HG03064 (cell line): Measurements from ENCODE around the gene PKIB.

Experiments
- ATAC-seq: cut with Tn5 transposase; IDR thresholded peaks from one replicate; pipeline ENCODE4 v1.9.1; 2021; ENCODE audit warnings: low read depth; ENCODE audit not compliant: unreplicated experiment

PKIB gene

GRCh38 chr6:122663981-122664380 lies 53.8 kb downstream of the PKIB start:
- ATAC-seq: no peak

- ATAC-seq: no peak
Measured at GRCh38 chr6:122665929-122666328, 55.7 kb downstream of the PKIB start.

- ATAC-seq: no peak
Measured at GRCh38 chr6:122666418-122666817, 56.2 kb downstream of the PKIB start.

DNA sequence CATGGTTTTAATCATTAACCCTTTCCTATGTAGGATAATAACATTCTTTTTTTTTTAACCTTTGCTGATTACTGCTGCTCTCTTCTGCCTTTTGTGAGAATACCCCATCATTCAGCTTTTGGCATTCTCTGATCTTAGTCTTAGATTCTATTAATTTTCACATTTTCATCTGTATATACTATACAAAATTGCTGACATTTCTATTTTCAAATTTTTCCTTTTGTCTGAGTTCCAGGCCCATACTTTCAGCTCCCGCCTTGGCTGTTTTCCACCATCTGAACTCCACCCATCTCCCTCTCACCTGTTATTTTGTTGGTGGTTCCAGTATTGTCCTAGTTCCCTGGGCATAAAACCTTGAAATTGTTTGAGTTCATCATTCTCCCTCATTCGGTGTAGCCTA lies 59.2 kb downstream of the PKIB start:
- ATAC-seq: no peak

GRCh38 chr6:122669868-122670267 lies 59.7 kb downstream of the PKIB start:
- no peak for ATAC-seq

GRCh38 chr6:122671251-122671650 lies 61.0 kb downstream of the PKIB start:
- ATAC-seq: no peak

DNA sequence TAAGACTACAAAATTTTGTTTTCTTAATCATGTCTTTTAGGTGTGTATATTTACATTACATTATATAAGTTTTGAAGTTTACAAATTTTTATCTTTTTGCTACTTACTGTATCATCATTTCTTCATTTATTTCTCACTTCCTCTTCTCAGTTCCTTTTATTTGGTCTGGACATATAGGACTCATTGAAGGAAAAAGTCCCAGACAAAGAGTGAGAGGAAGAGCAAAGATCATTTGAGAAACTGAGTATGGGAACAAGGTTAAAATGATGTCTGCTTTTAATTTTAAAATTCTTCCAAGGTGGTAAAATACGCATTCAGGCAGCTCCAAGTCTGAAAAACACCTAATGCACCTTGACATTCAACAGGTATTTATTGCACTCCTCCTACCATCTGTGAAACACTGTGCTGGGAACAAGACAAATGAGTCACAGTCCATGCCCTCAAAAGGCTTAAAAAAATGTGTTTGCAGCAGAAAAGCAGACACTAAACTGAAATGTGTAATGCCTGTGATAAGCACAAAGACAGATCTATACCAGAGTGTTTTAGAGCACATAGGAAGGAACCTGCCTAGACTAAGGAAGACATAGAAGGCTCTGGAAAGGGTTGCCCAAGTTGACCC lies 63.2 kb downstream of the PKIB start:
- ATAC-seq: no peak

DNA sequence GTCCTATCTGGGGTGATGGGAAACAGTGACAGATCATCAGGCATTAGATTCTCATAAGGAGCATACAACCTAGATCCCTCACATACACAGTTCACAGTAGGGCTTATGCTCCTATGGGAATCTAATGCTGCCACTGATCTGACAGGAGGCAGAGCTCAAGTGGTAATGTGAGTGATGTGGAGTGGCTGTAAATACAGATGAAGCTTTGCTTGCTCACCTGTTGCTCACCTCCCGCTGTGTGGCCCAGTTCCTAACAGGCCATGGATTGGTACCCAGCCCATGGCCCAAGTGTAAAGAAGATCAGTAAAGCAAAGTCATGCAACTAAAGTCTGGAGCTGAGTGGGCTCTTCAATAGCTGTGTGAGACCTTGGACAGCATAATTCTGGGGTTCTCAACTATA lies 65.9 kb downstream of the PKIB start:
- no peak for ATAC-seq

DNA sequence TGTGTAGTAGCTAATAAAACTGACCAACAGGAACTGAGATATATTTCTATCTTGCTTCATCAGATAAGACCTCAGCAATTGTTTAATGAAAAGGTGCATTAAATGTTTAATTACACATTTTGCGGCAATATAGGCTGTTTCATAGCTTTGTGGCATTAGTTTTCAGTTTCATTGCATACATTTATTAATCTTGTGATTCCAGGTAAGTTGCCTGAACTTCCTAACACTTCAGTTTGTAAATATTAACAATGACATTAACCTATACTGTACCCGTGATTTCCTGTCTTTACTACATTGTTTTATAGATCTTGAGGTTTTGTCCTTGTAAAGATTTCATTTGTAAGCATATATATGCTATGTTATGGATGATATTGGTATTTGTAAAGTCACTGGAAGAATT lies 66.5 kb downstream of the PKIB start:
- ATAC-seq: no peak

DNA sequence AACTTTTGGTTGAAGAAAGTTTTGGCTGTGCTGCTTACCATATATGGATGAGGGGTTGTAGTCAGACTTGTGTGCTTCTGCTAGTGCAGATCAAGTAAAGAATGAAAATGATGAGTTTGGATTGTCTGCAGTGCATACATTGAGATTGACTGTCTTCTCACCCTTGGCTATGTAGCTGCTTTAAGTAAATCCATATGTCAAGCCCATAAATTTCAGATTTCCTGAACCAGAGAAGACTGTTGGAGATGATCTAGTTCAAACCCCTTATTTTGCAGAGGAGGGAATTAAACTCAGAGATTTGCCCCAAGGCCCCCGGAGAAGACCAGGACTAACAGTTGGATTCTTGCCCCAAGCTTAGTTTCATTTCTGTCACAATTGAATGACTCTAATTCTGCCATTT lies 67.2 kb downstream of the PKIB start:
- ATAC-seq: no peak

- ATAC-seq: no peak
Measured at GRCh38 chr6:122678841-122679240, 68.6 kb downstream of the PKIB start.

DNA sequence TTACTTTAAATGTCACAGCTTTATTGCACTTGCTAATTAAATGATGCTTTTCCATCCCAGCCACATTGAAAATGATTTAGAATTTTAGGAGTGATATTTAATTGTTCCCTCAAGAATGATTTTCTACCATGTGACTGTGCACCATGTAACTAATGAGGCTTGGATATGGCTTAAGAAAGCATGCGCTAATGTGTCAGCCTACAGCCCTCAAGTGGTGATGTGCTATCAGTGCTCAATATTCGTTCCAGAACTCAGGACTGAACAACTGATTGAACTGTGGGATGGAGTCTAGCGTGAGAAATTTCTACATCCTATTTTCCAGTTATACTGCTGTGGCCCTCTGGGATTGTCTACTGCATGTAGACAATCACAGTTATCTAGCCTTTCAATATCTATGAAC lies 71.5 kb downstream of the PKIB start:
- ATAC-seq: no peak

- ATAC-seq: no peak
Measured at GRCh38 chr6:122683989-122684651, 73.9 kb downstream of the PKIB start.

- ATAC-seq: no peak
Measured at GRCh38 chr6:122692175-122692598, 82.0 kb downstream of the PKIB start.

- no peak for ATAC-seq
Measured at GRCh38 chr6:122692807-122693580, 82.8 kb downstream of the PKIB start.

DNA sequence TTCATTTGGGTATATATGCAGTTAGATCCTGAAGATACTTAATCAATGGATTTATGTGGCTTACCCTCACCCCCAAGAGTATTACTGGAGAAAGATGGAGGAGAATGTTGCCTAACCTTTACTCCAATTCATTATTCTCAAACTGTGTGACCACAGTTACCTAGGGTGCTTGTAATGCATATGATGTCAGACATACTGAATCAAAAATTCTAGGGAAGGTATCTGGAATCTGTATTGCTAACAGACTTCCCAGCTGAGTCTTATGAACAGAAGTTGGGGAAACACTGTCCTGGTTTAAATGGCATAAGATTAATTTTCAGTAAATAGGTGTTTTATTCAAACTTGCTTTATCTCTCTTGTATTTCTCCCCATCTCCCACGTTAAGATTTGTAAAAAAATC lies 83.9 kb downstream of the PKIB start:
- no peak for ATAC-seq

DNA sequence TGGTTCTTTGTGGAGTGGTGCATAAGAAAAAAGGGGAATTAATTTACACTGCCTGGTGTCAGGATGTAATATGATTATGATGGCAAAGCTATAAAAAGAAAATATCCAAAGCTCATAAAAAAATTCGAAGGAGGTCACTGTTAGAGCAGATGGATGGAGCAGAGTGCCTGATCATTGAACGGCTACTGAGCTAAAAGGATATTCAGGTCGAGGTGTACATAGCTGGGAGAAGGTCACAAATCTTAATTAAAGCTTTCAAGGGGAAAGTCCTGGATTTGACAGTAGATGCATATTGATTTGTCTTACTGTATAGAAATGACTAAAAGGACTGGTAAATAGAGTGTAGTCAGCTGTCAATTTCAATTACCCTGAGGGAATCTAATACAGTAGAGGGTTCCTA lies 84.4 kb downstream of the PKIB start:
- ATAC-seq: no peak

GRCh38 chr6:122695188-122695587 lies 85.0 kb downstream of the PKIB start:
- ATAC-seq: no peak

DNA sequence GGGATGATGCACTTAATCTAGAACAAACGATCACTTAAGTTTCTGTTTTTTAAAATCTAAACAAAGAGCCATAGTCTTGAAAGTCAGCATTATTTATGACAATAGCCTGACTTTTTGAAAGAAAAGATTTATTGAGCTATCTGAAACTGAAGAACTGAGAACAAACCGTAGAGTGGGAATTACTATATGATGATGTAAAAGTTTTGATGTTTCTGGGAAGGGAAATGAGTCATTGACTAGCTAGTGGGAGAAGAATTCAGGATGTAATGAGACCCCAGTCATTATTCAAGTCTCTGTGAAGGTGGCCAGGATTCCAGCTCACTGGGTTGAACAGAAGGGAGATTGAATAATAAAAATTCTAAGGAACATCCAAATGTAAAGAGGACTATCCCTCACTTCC lies 85.9 kb downstream of the PKIB start:
- ATAC-seq: no peak

DNA sequence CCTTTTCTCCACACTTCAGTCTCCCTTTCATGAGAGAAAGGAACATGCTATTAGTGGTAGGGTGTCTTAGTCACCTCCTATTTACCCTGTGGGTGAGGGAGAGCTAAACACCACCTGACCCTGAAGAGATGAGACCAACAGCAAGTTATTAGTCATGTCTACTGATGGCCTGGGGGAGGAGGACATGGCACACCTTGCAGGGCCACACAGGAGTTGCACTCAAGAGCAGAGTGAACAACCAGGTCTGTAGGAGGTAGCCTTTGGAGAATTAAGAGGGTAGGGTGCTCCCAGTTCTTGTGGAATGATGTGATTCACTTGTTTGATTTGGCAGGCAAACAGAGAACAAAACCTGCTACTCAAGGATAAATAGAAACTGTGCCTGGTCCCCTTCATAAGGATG lies 86.6 kb downstream of the PKIB start:
- ATAC-seq: no peak

GRCh38 chr6:122697458-122697857 lies 87.3 kb downstream of the PKIB start:
- no peak for ATAC-seq

- no peak for ATAC-seq
Measured at GRCh38 chr6:122701666-122702065, 91.5 kb downstream of the PKIB start.
